Body of pancreas (tissue), 4 donors: ENCODE data around the gene MYADM. TPM values are rescaled to one million over a fixed set of nuclear protein-coding genes. Genes with fewer than 3 reads are reported as not detected.

Experiments used
- ATAC-seq: fragments of 150-250 bp; one replicate; pipeline ENCODE4 v1.9.1; 2016
- DNase-seq, 4 donors: peaks; one replicate each; pipeline ENCODE4 v3.0.0-alpha.2; 2019
- H3K27ac ChIP-seq, 4 donors: fragments of 200-600 bp; sonication (generic); 1 replicate in 3 of 4; 2 replicates in 1 of 4; pipeline versions ENCODE4 v1.5.1 to v1.6.1; 2016 to 2019; ENCODE audit warnings: mild to moderate bottlenecking in 1 of 4, mixed read lengths in 1 of 4, moderate library complexity in 1 of 4
- H3K27me3 ChIP-seq, 2 donors: fragments of 200-600 bp; sonication (generic); one replicate each; pipeline ENCODE4 v1.6.0; 2016; ENCODE audit warnings: mild to moderate bottlenecking in 1 of 2
- H3K36me3 ChIP-seq, 2 donors: fragments of 200-600 bp; sonication (generic); replicated peaks in 1 of 2; 2 replicates each; pipeline ENCODE4 v1.5.1; 2016; ENCODE audit warnings: low read depth in 2 of 2; ENCODE audit not compliant: insufficient read depth in 1 of 2
- H3K4me1 ChIP-seq: fragments of 200-600 bp; sonication (generic); one replicate; pipeline ENCODE4 v1.6.0; 2016
- H3K4me3 ChIP-seq, 2 donors: fragments of 200-600 bp; sonication (generic); 1 replicate in 1 of 2; 2 replicates in 1 of 2; pipeline ENCODE4 v1.5.1; 2016 to 2019
- H3K9me3 ChIP-seq, 3 donors: fragments of 200-600 bp; sonication (generic); 1 replicate in 2 of 3; 2 replicates in 1 of 3; pipeline ENCODE4 v1.5.1; 2016
- POLR2A ChIP-seq, 3 donors: fragments of 450-650 bp; IDR thresholded peaks; one replicate each; pipeline ENCODE4 v1.6.1; 2016; ENCODE audit warnings: antibody characterized with exemption in 3 of 3, mild to moderate bottlenecking in 2 of 3
- WGBS, 2 donors: methylation state at CpG; one replicate each; pipeline ENCODE4 v1.1.5; 2017; 5-methylcytosine and 5-hydroxymethylcytosine counted together
- intact Hi-C: fragments of 100-400 bp; cut with DNase I; formaldehyde crosslinking; loops from one replicate; pipeline ENCODE4 v1.15.1; 2023
- total RNA-seq, 2 donors: library from RNA; depleted of rRNA; stranded (reverse); fragments of >200 nt; gene quantifications; one replicate each; pipeline ENCODE4 v1.1.0, GENCODE V29; 2016
- TF ChIP-seq, protein P1 (sequence below), 7 experiments: fragments of 450-650 bp in 4 of 7; fragments of 200-600 bp in 3 of 7; sonication (generic) in 3 of 7; IDR thresholded peaks; one replicate each; pipeline ENCODE4 v1.5.1; 2016 to 2019; ENCODE audit warnings: antibody characterized with exemption in 7 of 7

The MYADM gene
- total RNA-seq, 2 donors from 2014 or later: 12.2 to 30.0 TPM

DNA sequence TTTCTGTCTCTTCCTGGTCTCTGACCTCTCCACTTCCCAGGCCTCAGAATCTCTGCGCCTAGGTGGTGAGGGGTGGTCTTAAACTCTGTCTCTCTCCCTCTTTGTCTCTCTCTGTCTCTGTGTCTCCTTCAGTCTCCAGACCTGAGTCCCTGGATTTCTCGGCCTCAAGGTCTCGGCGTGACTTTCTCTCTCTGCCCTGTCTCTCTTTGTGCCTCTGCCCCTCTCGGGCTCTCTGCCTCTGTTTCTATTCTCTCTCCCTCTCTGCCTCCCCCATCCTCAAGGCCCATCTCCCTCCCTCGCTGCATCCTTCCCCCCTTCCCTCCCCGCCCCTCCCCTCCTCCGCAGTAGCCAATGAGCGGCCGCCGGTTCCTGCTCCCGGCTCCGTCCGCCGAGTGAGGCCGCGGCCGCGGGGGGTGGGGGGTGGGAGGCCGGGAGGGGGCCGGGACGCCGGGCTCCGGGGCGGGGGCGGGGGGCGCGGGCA is 41.3 kb downstream of the MYADM start, which contains the start of gene CACNG7:
Gene CACNG7 (plus strand): TSS at position 344 of the 481 bp plus-strand sequence. CDS start 3,554 bp downstream, outside the sequence.
- no peak within 1 kb of the TSS for H3K4me3 ChIP-seq
- 2 to 9% methylated on average over 7 to 21 of the region's 28 CpGs for WGBS, 2 donors
- H3K27me3 ChIP-seq: peaks cover 0 to 51% of the 10 kb centered on the region in 2 donors

DNA sequence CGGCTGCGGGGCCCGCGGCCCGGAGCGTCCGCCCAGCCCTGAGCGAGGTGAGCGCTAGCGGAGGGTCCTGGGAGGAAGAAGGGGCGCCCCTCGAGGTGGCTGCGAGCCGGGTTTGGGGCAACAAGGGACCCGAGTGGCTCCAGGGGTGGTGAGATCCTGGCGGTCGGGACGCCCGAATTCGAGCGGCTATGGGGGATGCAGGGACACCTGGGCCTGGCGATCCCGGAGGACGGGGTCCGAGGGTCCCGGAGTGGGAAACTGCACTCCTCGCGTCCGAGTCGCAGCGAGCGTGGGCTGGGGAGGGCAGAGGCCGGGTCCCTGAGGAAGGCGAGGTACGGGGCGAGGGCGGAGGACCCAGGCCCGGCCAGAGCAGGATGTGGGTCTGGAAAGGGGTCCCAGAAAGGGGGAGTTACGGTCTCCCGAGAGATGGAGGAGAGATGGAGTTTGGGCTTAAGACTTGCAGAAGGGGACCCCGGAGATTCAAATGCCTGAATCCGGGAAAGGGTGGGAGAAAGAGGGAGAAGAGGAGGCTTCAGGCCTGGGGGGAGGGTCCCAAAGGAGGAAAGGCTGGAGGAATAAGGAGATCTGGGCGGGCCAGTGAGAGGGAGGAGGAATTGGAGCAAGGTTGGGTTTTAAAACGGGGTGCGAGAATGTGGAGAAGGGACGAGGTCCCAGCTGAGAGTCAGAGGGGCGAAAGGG is 41.9 kb downstream of the MYADM start:
- Histone ChIP-seq H3K27me3 (peaks cover 0 to 51% of the 10 kb centered on the region in 2 donors), H3K36me3 (no peaks in the 10 kb centered on the region), H3K9me3 (no peaks in the 10 kb centered on the region), H3K4me3 (no peak overlapping the region), H3K4me1 (peaks cover 9% of the 10 kb centered on the region), H3K27ac (no peak overlapping the region)
- intact Hi-C loops: no loop called here
- ATAC-seq: no peak
- TF ChIP-seq POLR2A (IDR thresholded peaks at IDR 0.05): no peak
- TF ChIP-seq, protein P1, sequence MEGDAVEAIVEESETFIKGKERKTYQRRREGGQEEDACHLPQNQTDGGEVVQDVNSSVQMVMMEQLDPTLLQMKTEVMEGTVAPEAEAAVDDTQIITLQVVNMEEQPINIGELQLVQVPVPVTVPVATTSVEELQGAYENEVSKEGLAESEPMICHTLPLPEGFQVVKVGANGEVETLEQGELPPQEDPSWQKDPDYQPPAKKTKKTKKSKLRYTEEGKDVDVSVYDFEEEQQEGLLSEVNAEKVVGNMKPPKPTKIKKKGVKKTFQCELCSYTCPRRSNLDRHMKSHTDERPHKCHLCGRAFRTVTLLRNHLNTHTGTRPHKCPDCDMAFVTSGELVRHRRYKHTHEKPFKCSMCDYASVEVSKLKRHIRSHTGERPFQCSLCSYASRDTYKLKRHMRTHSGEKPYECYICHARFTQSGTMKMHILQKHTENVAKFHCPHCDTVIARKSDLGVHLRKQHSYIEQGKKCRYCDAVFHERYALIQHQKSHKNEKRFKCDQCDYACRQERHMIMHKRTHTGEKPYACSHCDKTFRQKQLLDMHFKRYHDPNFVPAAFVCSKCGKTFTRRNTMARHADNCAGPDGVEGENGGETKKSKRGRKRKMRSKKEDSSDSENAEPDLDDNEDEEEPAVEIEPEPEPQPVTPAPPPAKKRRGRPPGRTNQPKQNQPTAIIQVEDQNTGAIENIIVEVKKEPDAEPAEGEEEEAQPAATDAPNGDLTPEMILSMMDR (IDR thresholded peaks at IDR 0.05): no peak
- WGBS, 2 donors: 2 to 3% methylated on average over 26 to 46 of the region's 47 CpGs
- DNase-seq: no peak

More for the DNA sequence above, 41.3 kb downstream of the MYADM start, which contains the start of gene CACNG7:
- TF ChIP-seq, protein P1 (IDR thresholded peaks at IDR 0.05): no peak
- no peak for TF ChIP-seq POLR2A (IDR thresholded peaks at IDR 0.05)
- Histone ChIP-seq H3K36me3 (no peaks in the 10 kb centered on the region), H3K9me3 (no peaks in the 10 kb centered on the region), H3K4me1 (peaks cover 9% of the 10 kb centered on the region), H3K27ac (no peak within 1 kb of the TSS)
- DNase-seq: no peak
- ATAC-seq: no peak
- intact Hi-C loops: no loop called here

DNA sequence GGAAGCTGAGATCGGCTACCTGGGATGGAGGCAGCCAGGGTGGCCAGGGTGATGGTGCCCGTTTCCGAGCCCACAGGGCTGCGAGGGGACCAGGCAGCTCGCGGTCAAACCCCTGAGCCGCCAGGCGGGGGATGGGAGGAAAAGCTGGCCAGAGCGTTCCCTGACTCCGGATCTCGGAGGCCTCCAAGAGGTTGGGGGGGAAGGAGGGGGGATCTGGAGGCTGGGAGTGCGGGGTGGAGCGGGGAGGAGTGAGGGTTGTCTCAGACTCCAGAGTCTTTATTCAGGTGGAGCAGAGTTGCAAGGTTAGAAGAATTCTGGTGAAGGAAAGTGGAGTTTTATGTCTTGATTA is 42.5 kb downstream of the MYADM start:
- H3K27ac ChIP-seq: no peak overlapping the region
- ATAC-seq (no peak), DNase-seq (no peak)
- H3K27me3 ChIP-seq: peaks cover 0 to 51% of the 10 kb centered on the region in 2 donors
- no peaks in the 10 kb centered on the region for H3K36me3 ChIP-seq
- WGBS, 2 donors: 0 to 2% methylated on average over 13 of the region's 13 CpGs
- H3K4me3 ChIP-seq: no peak overlapping the region
- H3K4me1 ChIP-seq: peaks cover 9% of the 10 kb centered on the region
- no peak for TF ChIP-seq POLR2A (IDR thresholded peaks at IDR 0.05)
- TF ChIP-seq, protein P1 (IDR thresholded peaks at IDR 0.05): no peak
- no peaks in the 10 kb centered on the region for H3K9me3 ChIP-seq
- intact Hi-C loops: no loop called here

- TF ChIP-seq, protein P1 (IDR thresholded peaks at IDR 0.05): no peak
- no peak for TF ChIP-seq POLR2A (IDR thresholded peaks at IDR 0.05)
- H3K4me3 ChIP-seq: no peak overlapping the region
- no peaks in the 10 kb centered on the region for H3K36me3 ChIP-seq
- no peak overlapping the region for H3K27ac ChIP-seq
- H3K4me1 ChIP-seq: peaks cover 9% of the 10 kb centered on the region
- 61 to 100% methylated on average over 3 to 18 of the region's 18 CpGs for WGBS, 2 donors
- ATAC-seq: no peak
- intact Hi-C loops: no loop called here
- no peak for DNase-seq
- no peaks in the 10 kb centered on the region for H3K9me3 ChIP-seq
- peaks cover 0 to 38% of the 10 kb centered on the region in 2 donors for H3K27me3 ChIP-seq
Observed at GRCh38 chr19:53912653-53913052, 45.0 kb downstream of the MYADM start.

DNA sequence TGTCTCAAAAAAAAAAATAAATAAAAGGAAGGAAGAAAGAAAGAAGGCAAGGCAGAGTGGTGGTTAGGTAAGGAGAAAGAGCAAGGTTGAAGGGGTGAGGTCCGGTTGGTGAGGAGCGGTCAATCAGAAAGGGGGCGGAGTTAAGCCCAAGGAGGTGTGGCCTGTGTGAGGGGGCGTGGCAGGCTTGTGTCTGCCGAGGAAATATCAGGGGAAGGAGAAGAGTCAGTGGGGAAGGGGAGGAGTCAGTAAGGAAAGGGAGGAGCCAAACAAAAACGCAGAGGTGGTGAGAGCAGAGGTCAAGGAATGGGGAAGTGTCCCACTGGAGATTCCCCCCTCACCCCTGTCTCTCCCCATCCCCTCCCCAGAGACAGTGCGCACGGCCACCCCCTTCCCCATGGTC is 47.3 kb downstream of the MYADM start:
- Histone ChIP-seq H3K4me3 (no peak overlapping the region), H3K27me3 (peaks cover 0 to 18% of the 10 kb centered on the region in 2 donors), H3K9me3 (no peaks in the 10 kb centered on the region), H3K36me3 (no peaks in the 10 kb centered on the region), H3K27ac (no peak overlapping the region), H3K4me1 (no peaks in the 10 kb centered on the region)
- intact Hi-C loops: no loop called here
- DNase-seq (no peak), ATAC-seq (no peak)
- no peak for TF ChIP-seq POLR2A (IDR thresholded peaks at IDR 0.05)
- TF ChIP-seq, protein P1 (IDR thresholded peaks at IDR 0.05): no peak
- 45 to 54% methylated on average over 8 of the region's 8 CpGs for WGBS, 2 donors
